HG03520 (cell line): ENCODE data around the gene IMPDH1.

ENCODE experiments used
- ATAC-seq: cut with Tn5 transposase; IDR thresholded peaks from one replicate; pipeline ENCODE4 v1.9.1; 2021; ENCODE audit warnings: mild to moderate bottlenecking, moderate library complexity; ENCODE audit not compliant: unreplicated experiment

Gene IMPDH1

GRCh38 chr7:128406314-128407232 is 3.2 kb downstream of the IMPDH1 start:
- no peak for ATAC-seq

- no peak for ATAC-seq
These were observed 4.1 kb downstream of the IMPDH1 start for GRCh38 chr7:128405471-128406313.

DNA sequence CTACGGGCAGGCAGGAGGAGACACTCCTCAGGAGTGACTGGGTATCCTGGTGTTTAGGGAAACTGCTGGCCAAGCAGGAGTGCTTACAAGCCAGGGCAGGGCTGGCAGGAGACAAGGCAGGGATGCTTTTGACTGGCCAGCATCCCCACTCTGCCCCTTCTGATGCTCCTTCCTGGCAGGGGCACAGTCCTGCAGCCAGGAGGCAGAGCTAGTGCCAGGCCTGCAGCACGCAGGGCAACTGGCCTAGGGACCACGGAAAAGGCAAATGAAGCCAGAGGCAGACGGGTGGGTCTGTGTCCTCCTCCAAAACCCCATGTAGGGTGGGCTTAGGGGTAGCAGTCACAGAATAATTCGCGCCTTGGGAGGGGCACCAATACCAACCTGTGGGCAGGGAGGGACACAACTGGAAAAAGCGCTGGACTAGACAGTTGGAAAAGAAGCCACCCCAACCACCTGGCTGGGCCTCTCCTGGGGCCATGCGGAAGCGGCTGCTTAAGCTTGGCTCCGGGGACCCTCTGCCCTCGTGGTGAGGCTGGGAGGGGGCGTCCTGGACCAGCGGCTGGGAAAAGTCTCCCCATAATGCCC is 4.8 kb downstream of the IMPDH1 start:
- no peak for ATAC-seq

DNA sequence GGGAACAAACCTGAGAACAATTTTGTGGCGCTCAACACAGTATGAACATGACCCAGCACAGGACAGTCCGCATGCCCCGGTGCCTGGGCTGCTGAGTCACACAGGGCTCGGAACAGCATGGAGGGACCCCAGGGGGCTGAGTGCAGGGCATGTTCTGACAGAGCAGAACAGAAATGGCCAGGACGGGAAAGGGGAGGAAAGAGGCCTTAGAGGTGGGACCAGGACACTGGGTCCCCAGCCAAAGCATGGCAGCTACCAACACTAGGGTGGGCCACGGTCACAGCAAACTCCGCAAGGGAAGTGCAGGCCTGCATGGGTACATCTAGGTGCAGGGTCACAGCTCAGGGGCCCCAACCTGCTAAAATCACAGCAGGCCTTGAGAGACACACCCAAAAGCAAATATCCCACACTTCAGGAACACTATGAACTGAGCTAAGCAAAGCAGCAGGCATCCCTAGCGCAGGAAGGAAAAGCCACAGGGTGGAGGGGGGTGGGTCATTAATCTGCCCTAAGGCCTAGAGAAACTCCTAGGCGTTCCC is 5.6 kb downstream of the IMPDH1 start:
- no peak for ATAC-seq

DNA sequence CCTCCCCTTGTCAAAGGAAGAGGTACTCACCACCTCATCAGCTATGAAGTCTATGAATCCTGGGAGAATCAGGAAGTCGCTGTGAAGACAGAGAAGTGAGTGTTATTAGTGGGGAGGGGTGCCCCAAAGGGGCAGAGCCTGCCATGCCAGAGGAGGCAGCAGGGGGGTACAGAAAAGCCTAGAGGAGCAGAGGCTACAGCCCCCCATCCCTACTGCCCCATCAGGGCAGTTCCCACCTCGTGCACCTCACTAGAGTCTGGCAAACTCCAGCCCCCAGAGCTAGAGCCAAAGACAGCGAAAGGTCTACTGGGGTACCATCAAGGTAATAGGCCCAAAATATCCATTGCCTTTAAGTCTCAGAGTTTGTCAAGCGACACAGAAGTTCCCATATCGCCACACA is 6.1 kb downstream of the IMPDH1 start:
- ATAC-seq: no peak

DNA sequence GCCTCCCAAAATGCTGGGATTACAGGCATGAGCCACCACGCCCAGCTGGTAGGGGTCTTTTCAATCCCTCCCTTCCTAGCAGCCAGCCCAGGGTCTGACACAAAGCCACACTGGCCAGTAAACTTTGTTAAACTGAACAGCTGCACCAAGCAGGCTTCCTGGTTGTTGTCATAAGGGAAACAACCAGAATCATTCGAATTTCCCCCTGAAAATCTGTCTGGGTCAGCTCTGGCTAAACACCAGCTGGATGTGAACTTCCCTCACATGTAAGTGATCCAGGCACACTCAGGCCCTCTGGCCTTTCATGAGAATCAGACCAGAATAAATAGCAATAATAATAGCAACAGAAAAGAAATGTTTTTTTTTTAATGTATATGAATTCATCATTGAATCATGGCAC is 7.4 kb downstream of the IMPDH1 start:
- no peak for ATAC-seq

- ATAC-seq: no peak
These were observed 9.2 kb downstream of the IMPDH1 start for GRCh38 chr7:128400566-128400965.

DNA sequence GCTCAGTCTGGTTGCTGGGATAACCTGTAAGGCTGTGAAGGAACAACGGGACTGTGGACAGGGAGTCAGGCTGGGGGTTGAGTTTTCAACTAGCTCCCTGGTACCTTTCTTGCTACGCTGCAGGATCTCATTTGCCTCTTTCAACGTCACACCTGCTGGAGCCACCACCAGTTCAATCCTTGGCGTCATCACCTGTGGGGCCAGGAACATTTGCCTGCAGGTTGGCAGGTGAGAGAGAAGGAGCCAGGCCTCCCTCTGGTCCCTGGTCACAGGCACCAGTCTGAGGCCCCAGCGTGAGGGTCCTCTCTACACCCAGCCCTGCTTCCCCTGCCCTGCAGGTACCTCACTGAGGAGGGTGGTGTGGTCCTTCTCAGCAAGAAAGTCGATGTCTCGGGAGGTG is 9.8 kb downstream of the IMPDH1 start:
- no peak for ATAC-seq

GRCh38 chr7:128398841-128399135 is 11.0 kb downstream of the IMPDH1 start:
- no peak for ATAC-seq

DNA sequence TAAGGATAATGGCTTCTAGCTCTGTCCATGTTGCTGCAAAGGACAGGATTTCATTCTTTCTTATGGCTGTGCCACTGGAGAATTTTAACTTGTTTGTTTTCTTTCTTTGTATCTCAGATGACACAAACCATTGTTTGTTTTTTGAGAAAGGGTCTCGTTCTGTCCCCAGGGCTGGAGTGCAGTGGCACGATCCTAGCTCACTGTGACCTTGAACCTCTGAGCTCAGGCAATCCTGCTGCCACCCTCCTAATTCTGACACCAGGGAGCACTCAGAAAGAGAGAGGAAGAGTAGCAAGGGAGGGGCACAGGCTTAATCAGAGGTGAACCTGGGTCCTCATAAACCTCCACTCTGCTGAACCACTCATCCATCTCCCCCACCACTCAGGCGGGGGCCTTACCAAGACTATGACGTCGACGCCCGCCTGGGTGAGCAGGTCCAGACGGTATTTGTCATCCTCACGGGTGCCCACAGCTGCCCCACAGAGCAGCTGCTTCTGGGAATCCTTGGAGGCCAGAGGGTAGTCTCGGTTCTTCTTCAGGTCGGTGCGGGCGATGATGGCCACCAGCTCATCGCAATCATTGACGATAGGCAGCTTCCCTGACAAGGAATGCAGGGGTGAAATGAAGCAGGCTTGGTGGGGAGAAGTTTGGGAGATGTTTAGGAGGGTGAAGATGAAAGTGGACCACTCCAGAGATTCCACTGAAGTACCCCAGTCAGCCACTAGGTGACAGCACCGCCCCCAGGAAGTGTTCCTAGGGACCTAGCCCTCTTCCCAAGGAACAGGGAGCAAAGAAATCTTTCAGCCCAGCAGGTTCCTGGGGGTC is 11.6 kb downstream of the IMPDH1 start:
- ATAC-seq: no peak

GRCh38 chr7:128396357-128396756 is 13.4 kb downstream of the IMPDH1 start:
- ATAC-seq: no peak

GRCh38 chr7:128395748-128396147 is 14.0 kb downstream of the IMPDH1 start:
- no peak for ATAC-seq

DNA sequence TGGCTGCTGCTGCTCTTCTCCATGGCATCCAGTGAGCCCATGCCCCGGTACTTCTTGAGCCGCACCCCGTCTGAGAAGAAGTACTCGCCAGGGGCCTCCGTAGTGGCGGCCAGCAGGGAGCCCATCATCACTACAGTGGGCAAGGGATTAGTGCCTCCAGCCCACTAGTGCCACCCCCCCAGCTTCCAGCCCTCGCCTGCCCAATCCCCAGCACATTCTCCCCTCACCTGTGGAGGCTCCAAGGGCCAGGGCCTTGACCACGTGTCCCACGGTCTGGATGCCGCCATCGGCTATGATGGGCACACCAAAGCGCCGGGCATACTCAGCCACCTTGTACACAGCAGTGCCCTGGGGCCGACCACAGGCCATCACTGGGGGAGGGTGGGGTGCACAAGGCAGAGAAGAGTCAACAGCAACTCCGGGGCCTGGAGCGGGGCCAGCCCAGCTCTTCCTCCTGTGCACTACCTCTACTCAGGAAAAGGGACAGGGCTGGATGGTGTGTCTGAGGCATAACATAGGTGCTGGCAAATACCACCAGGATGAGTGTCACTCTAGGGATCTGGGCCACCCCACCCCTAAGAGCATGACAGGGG is 14.8 kb downstream of the IMPDH1 start:
- ATAC-seq: no peak

DNA sequence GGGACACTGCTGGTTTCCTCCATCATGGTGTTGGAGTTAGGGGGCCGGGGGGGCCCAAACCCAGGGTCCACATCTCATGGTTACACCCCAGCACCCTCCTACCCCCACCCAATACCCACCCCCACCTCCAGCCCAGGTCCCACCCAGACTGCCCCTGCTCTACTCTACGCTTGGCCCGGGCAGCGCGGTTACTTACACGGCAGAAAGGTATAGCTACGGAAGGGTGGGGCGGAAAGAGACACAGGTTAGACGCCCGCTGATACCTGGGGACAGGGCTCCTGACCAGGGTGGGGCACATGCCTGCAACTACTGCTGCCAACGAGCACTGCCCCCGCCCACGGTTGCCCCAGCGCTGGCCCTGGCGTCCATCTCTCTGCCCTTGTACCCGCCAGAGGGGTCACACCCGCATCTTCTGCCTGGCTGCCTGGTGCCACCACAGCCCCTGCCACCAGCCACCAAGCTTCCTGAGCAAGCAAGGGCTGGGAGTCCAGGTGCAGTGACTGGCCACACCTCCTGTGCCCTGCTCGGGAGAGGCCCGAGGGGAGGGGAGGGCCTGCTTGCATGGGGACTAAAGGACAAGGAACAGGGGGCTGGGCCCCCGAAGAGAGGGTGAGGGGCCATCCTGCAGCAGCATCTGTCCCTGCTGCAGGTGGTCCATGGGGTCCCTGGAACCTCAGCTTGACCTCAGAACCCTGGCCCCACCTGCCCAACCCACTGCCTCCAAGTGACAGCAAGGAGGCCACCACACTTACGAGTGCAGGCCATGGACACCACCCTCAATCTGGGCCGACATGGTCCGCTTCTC is 16.1 kb downstream of the IMPDH1 start:
- ATAC-seq: no peak

- no peak for ATAC-seq
These were observed 17.1 kb downstream of the IMPDH1 start for GRCh38 chr7:128392446-128393327.

DNA sequence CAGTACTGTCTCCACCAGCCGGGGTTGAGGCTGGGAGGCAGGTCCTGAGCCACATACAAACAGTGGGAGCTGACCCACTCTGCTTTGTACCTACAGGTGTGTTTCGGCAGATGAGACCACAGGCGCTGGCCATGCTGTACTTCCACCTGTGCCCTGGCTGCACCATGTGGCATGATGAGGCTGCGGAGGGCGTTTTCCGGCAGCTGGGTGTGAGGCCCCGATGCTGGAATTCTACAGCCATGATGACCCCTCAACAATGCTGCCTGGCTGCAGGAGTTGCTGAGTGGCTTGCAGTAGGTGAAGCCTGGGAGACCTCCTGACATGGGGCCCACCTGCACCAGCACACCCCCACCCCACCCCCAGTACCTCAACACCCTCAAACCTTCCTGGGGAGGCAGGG is 18.0 kb downstream of the IMPDH1 start:
- ATAC-seq: no peak

- ATAC-seq: no peak
These were observed 18.8 kb downstream of the IMPDH1 start for GRCh38 chr7:128390871-128391565.
